Breast epithelium (tissue), 4 donors: ENCODE data around the gene STARD9. TPM values are rescaled to one million over a fixed set of nuclear protein-coding genes. Genes with fewer than 3 reads are reported as not detected.

Experiments
- DNase-seq, 2 donors: peaks; one replicate each; pipeline ENCODE4 v3.0.0-alpha.2; 2019; ENCODE audit warnings: low spot score in 2 of 2
- H3K27ac ChIP-seq, 2 donors: fragments of 200-600 bp; sonication (generic) in 1 of 2; one replicate each; pipeline ENCODE4 v1.5.1; 2016 to 2019; ENCODE audit warnings: mild to moderate bottlenecking in 1 of 2
- H3K27me3 ChIP-seq, 2 donors: fragments of 200-600 bp; sonication (generic) in 1 of 2; one replicate each; pipeline versions ENCODE4 v1.5.1 to v1.6.0; 2017 to 2019; ENCODE audit warnings: control low read depth in 1 of 2, mild to moderate bottlenecking in 1 of 2
- H3K36me3 ChIP-seq: fragments of 200-600 bp; one replicate; pipeline ENCODE4 v1.5.1; 2019
- H3K4me1 ChIP-seq, 2 donors: fragments of 200-600 bp; sonication (generic); one replicate each; pipeline ENCODE4 v1.5.1; 2016 to 2019; ENCODE audit warnings: control low read depth in 1 of 2
- H3K4me3 ChIP-seq, 3 donors: fragments of 200-600 bp; sonication (generic); 1 replicate in 2 of 3; 2 replicates in 1 of 3; pipeline ENCODE4 v1.5.1; 2016 to 2019; ENCODE audit warnings: mild to moderate bottlenecking in 3 of 3, moderate library complexity in 2 of 3
- H3K9me3 ChIP-seq, 2 donors: fragments of 200-600 bp; sonication (generic) in 1 of 2; one replicate each; pipeline ENCODE4 v1.5.1; 2016 to 2019; ENCODE audit warnings: control low read depth in 1 of 2
- POLR2A ChIP-seq: fragments of 450-650 bp; IDR thresholded peaks from one replicate; pipeline ENCODE4 v1.6.1; 2016; ENCODE audit warnings: antibody characterized with exemption, mild to moderate bottlenecking, moderate library complexity
- POLR2AphosphoS5 ChIP-seq, 3 donors: sonication (generic); formaldehyde crosslinking; IDR thresholded peaks; one replicate each; pipeline ENCODE4 v1.6.1; 2017; ENCODE audit warnings: antibody characterized with exemption in 3 of 3
- intact Hi-C: fragments of 100-400 bp; cut with DNase I; formaldehyde crosslinking; loops from one replicate; pipeline ENCODE4 v1.15.1; 2023; ENCODE audit warnings: low total_unique reads
- total RNA-seq, 3 donors: library from RNA; depleted of rRNA; stranded (reverse); fragments of >200 nt; gene quantifications; one replicate each; pipeline ENCODE4 v1.1.0, GENCODE V29; 2016
- TF ChIP-seq, protein P1 (sequence below), 3 donors: fragments of 450-650 bp; IDR thresholded peaks; one replicate each; pipeline ENCODE4 v1.5.1; 2016 to 2017; ENCODE audit warnings: antibody characterized with exemption in 3 of 3, mild to moderate bottlenecking in 3 of 3, moderate library complexity in 3 of 3

Gene STARD9
- total RNA-seq, 3 donors from 2014 or later, result 18.6 to 27.9 (median 27.5) TPM

DNA sequence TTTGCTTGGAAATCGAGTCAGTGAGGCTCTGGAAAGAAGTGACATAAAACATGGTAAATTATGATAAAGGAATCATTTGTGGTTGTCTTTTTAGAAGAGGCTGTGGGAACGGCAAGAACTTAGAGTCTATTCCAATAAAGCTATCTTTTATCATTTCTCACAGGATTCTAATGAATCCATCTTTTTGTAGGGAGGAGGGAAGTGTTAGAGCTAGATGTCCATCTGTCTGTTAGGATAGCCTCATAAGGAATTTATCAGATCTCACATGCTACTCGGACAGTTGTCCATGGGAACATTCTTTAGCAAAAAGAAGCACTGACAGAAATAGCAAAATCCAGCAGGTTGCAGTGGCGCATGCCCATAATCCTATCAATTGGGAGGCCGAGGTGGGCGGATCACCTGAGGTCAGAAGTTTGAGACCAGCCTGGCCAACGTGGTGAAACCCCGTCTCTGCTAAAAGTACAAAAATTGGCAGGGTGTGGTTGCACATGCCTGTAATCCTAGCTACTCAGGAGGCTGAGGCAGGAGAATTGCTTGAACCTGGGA, 37.0 kb downstream of the STARD9 start:
- H3K4me3 ChIP-seq, result no peak overlapping the region
- no peaks in the 10 kb centered on the region for H3K4me1 ChIP-seq

DNA sequence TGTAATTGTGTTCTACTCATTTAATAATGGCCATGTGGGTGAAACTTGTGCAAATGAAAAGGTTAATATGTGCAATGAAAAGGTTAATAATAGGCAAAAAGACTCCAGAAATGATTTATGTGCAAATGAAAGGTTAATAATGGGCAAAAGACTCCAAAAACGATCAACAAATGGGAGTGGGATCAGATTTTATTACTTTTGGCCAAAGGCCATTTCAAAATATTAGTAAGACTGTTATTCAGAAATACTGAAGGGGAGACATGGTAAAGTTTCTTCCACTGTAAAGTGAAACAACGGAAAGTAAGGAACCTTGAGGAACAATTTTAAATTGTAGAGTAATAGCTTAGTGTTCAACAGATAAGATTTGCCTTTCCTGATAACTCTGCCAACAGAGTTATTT, 40.7 kb downstream of the STARD9 start:
- intact Hi-C loops, result no loop called here
- no peaks in the 10 kb centered on the region for H3K4me1 ChIP-seq
- DNase-seq, result no peak
- no peak overlapping the region for H3K27ac ChIP-seq
- no peaks in the 10 kb centered on the region for H3K36me3 ChIP-seq
- H3K27me3 ChIP-seq, result no peaks in the 10 kb centered on the region
- H3K9me3 ChIP-seq, result no peaks in the 10 kb centered on the region
- TF ChIP-seq POLR2AphosphoS5 (IDR thresholded peaks at IDR 0.05), result no peak
- TF ChIP-seq POLR2A, result no peak
- TF ChIP-seq, protein P1, sequence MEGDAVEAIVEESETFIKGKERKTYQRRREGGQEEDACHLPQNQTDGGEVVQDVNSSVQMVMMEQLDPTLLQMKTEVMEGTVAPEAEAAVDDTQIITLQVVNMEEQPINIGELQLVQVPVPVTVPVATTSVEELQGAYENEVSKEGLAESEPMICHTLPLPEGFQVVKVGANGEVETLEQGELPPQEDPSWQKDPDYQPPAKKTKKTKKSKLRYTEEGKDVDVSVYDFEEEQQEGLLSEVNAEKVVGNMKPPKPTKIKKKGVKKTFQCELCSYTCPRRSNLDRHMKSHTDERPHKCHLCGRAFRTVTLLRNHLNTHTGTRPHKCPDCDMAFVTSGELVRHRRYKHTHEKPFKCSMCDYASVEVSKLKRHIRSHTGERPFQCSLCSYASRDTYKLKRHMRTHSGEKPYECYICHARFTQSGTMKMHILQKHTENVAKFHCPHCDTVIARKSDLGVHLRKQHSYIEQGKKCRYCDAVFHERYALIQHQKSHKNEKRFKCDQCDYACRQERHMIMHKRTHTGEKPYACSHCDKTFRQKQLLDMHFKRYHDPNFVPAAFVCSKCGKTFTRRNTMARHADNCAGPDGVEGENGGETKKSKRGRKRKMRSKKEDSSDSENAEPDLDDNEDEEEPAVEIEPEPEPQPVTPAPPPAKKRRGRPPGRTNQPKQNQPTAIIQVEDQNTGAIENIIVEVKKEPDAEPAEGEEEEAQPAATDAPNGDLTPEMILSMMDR (IDR thresholded peaks at IDR 0.05), result no peak
- no peak overlapping the region for H3K4me3 ChIP-seq

More for the DNA sequence above, 37.0 kb downstream of the STARD9 start:
- H3K36me3 ChIP-seq, result no peaks in the 10 kb centered on the region
- intact Hi-C loops, result no loop called here
- no peaks in the 10 kb centered on the region for H3K9me3 ChIP-seq
- no peak for TF ChIP-seq POLR2AphosphoS5 (IDR thresholded peaks at IDR 0.05)
- no peak for TF ChIP-seq POLR2A
- TF ChIP-seq, protein P1 (IDR thresholded peaks at IDR 0.05), result no peak
- no peak for DNase-seq
- no peak overlapping the region for H3K27ac ChIP-seq
- H3K27me3 ChIP-seq, result no peaks in the 10 kb centered on the region

DNA sequence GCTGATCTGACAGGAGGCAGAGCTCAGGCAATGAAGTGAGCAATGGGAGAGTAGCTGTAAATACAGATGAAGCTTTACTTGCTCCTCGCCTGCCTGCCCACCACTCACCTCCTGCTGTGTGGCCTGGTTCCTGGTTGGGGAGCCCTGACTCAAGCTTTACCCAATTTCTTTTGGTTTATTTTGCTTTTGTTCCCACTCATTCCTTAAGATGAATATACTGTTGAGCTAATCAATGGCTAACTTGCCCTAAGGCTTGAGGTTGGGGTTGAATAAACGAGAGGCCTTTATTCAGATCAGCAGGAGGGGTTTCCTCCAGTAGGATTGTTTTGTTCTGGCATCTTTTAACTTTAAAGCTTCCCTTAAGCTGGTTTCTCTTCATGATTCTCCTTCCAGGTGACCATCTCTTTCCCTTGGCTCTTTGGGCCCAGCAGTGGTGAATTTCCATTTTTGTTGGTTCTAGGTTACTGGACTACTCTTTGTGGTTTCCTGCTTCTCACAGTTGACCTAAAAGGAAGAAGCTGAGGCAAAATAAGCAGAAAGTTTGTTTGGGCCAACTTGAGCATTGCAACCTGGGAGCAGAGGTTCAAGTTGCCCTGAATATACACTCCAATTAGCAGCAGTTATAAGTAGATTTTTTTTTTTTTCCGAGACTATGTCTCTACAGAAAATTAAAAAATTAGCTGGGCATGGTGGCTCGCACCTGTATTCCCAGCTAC, 44.4 kb downstream of the STARD9 start:
- intact Hi-C loops, result no loop called here
- no peaks in the 10 kb centered on the region for H3K36me3 ChIP-seq
- H3K27ac ChIP-seq, result no peak overlapping the region
- H3K9me3 ChIP-seq, result no peaks in the 10 kb centered on the region
- no peak for DNase-seq
- no peak overlapping the region for H3K4me3 ChIP-seq
- no peaks in the 10 kb centered on the region for H3K27me3 ChIP-seq
- no peaks in the 10 kb centered on the region for H3K4me1 ChIP-seq
- no peak for TF ChIP-seq POLR2A
- TF ChIP-seq POLR2AphosphoS5 (IDR thresholded peaks at IDR 0.05), result no peak
- TF ChIP-seq, protein P1 (IDR thresholded peaks at IDR 0.05), result no peak

DNA sequence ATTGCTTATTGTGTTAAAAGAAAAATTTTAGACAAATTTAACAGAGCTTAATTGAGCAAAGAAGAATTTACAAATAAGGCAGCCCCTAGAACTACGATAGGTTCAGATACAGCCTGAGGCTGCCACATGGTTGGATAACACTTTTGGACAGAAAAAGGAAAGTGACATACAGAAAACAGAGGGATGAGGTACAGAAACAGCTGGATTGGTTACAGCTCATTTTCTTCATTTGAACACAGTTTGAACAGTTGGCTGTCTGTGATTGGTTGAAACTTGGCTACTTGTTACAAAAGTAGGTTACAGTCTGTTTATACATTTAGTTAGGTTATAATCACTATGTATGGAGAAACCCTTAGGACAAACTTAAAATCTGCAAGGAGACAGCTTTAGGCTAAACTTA, 46.0 kb downstream of the STARD9 start:
- intact Hi-C loops, result no loop called here
- H3K9me3 ChIP-seq, result no peaks in the 10 kb centered on the region
- no peak for DNase-seq

More for the DNA sequence above, 46.0 kb downstream of the STARD9 start:
- TF ChIP-seq, protein P1 (IDR thresholded peaks at IDR 0.05), result no peak
- no peak for TF ChIP-seq POLR2AphosphoS5 (IDR thresholded peaks at IDR 0.05)
- no peak for TF ChIP-seq POLR2A
- H3K4me3 ChIP-seq, result no peak overlapping the region
- H3K27ac ChIP-seq, result no peak overlapping the region
- no peaks in the 10 kb centered on the region for H3K36me3 ChIP-seq
- H3K4me1 ChIP-seq, result no peaks in the 10 kb centered on the region
- no peaks in the 10 kb centered on the region for H3K27me3 ChIP-seq
